NCI-H345 treated with DMSO at 0.1 percent for 48 hours (cell line): Measurements from ENCODE around the gene KLHL11.
"Not testable (repeated sequence)": the region's sequence is repeated elsewhere in the genome, so short reads cannot be mapped to it uniquely, and the experiment has no call there.

ENCODE experiments used
- DNase-seq: peaks from one replicate; lab custom pipeline; 2025; ENCODE audit not compliant: unreplicated experiment; lab: John Stamatoyannopoulos, UW

The KLHL11 gene

GRCh38 chr17:41891135-41892020, 26.2 kb upstream of the KLHL11 start:
- DNase-seq = no peak

GRCh38 chr17:41888332-41888965, 23.2 kb upstream of the KLHL11 start:
- no peak for DNase-seq

- no peak for DNase-seq
These were observed 20.5 kb upstream of the KLHL11 start for GRCh38 chr17:41885733-41886132.

GRCh38 chr17:41882756-41883155, 17.5 kb upstream of the KLHL11 start:
- DNase-seq = no peak

GRCh38 chr17:41880130-41880529, 14.9 kb upstream of the KLHL11 start:
- no peak for DNase-seq

- not testable (repeated sequence) for DNase-seq
These were observed 9.1 kb upstream of the KLHL11 start for GRCh38 chr17:41874293-41874670.

GRCh38 chr17:41873559-41874292, 8.5 kb upstream of the KLHL11 start:
- no peak for DNase-seq

- DNase-seq = no peak
These were observed 6.6 kb upstream of the KLHL11 start for GRCh38 chr17:41871789-41872188.

GRCh38 chr17:41870627-41871026, 5.4 kb upstream of the KLHL11 start:
- no peak for DNase-seq

GRCh38 chr17:41870097-41870496, 4.9 kb upstream of the KLHL11 start:
- no peak for DNase-seq

- DNase-seq = no peak
These were observed 4.2 kb upstream of the KLHL11 start for GRCh38 chr17:41869426-41869825.

GRCh38 chr17:41868568-41868967, 3.3 kb upstream of the KLHL11 start:
- DNase-seq = no peak

- no peak for DNase-seq
These were observed 322 bp upstream of the KLHL11 start for GRCh38 chr17:41865596-41865893.

- DNase-seq = no peak
These were observed 756 bp downstream of the KLHL11 start for GRCh38 chr17:41864498-41864835.

- no peak for DNase-seq
These were observed 2.0 kb downstream of the KLHL11 start for GRCh38 chr17:41863074-41863848.

- no peak for DNase-seq
These were observed 4.8 kb downstream of the KLHL11 start for GRCh38 chr17:41860254-41860931.

- DNase-seq = not testable (repeated sequence)
These were observed 13.8 kb downstream of the KLHL11 start for GRCh38 chr17:41851382-41851781.

GRCh38 chr17:41849251-41849990, 15.8 kb downstream of the KLHL11 start:
- no peak for DNase-seq

- no peak for DNase-seq
These were observed 16.4 kb downstream of the KLHL11 start for GRCh38 chr17:41848788-41849187.

GRCh38 chr17:41844971-41845370, 20.3 kb downstream of the KLHL11 start:
- DNase-seq = no peak
